CD4-positive, alpha-beta T cell (primary cell): ENCODE measurements around the gene SOX5. TPM values are rescaled to one million over a fixed set of nuclear protein-coding genes. Genes with fewer than 3 reads are reported as not detected.
"Not testable (repeated sequence)": the region's sequence is repeated elsewhere in the genome, so short reads cannot be mapped to it uniquely, and the experiment has no call there.

Experiments
- ATAC-seq: fragments of 200-7000 bp; cut with Tn5 transposase; one replicate; pipeline ENCODE4 v1.10.0; 2022; ENCODE audit warnings: mild to moderate bottlenecking; ENCODE audit not compliant: poor library complexity
- CTCF ChIA-PET: fragments of 350-600 bp; sonication (Branson Sonifier 250); formaldehyde crosslinking; loops from one replicate; lab custom pipeline; 2021; ENCODE audit warnings: antibody characterized with exemption, inconsistent platforms; lab: Charles Lee
- POLR2A ChIA-PET: fragments of 350-600 bp; sonication (Branson Sonifier 250); formaldehyde crosslinking; loops from one replicate; lab custom pipeline; 2021; ENCODE audit warnings: antibody characterized with exemption, inconsistent platforms; lab: Charles Lee
- DNase-seq, 14 experiments: peaks; one replicate each; pipeline ENCODE4 v3.0.0-alpha.2; 2013 to 2020; ENCODE audit warnings: mixed read lengths in 2 of 14
- H3K27ac ChIP-seq, 2 donors: one replicate each; pipeline versions ENCODE4 v1.5.1 to v1.7.0; 2013; ENCODE audit warnings: low read length in 2 of 2, low read depth in 1 of 2, mild to moderate bottlenecking in 1 of 2
- H3K27me3 ChIP-seq, 2 experiments: 1 replicate in 1 of 2; 2 replicates in 1 of 2; pipeline versions ENCODE4 v1.6.1 to v1.7.0; 2013; ENCODE audit warnings: low read length in 2 of 2, control low read depth in 1 of 2, mild to moderate bottlenecking in 1 of 2, moderate library complexity in 1 of 2; ENCODE audit not compliant: insufficient read depth in 2 of 2, control insufficient read depth in 1 of 2
- H3K36me3 ChIP-seq: one replicate; pipeline ENCODE4 v1.6.1; 2013; ENCODE audit warnings: low read length, control low read depth; ENCODE audit not compliant: insufficient read depth
- H3K4me1 ChIP-seq: one replicate; pipeline ENCODE4 v1.6.1; 2013; ENCODE audit warnings: low read length, control low read depth; ENCODE audit not compliant: insufficient read depth
- H3K4me3 ChIP-seq: one replicate; pipeline ENCODE4 v1.5.1; 2013; ENCODE audit warnings: mild to moderate bottlenecking, low read length, moderate library complexity
- H3K9me3 ChIP-seq, 2 experiments: 1 replicate in 1 of 2; 2 replicates in 1 of 2; pipeline versions ENCODE4 v1.6.1 to v1.7.0; 2013; ENCODE audit warnings: low read length in 2 of 2, mild to moderate bottlenecking in 2 of 2, control low read depth in 1 of 2, moderate library complexity in 1 of 2; ENCODE audit not compliant: control insufficient read depth in 1 of 2, insufficient read depth in 1 of 2
- H3K27ac Mint-ChIP-seq: one replicate; pipeline ENCODE4 v1.8.0; 2020; ENCODE audit warnings: mixed read lengths
- H3K27me3 Mint-ChIP-seq: one replicate; pipeline ENCODE4 v1.8.0; 2021; ENCODE audit warnings: mixed read lengths
- H3K36me3 Mint-ChIP-seq: one replicate; pipeline ENCODE4 v1.8.0; 2021; ENCODE audit warnings: low read depth, mixed read lengths
- H3K4me1 Mint-ChIP-seq: one replicate; pipeline ENCODE4 v1.8.0; 2021; ENCODE audit warnings: low read depth, mixed read lengths
- H3K4me3 Mint-ChIP-seq: one replicate; pipeline ENCODE4 v1.8.0; 2020; ENCODE audit warnings: mild to moderate bottlenecking, mixed read lengths
- H3K9me3 Mint-ChIP-seq: one replicate; pipeline ENCODE4 v1.8.0; 2020; ENCODE audit warnings: mixed read lengths
- CTCF ChIP-seq: fragments of 200-600 bp; IDR thresholded peaks from one replicate; pipeline ENCODE4 v1.8.0; 2022; ENCODE audit warnings: antibody characterized with exemption, mild to moderate bottlenecking
- intact Hi-C, 2 experiments: fragments of 100-400 bp; cut with DNase I in 1 of 2; cut with micrococcal nuclease in 1 of 2; formaldehyde crosslinking; loops; one replicate each; pipeline versions ENCODE4 v1.15.1 to v1.9.0; 2023 to 2025; cut with DNase I, micrococcal nuclease
- total RNA-seq, 174 experiments: library from RNA in 2 of 174; stranded (reverse) in 2 of 174; gene quantifications; one replicate each; pipeline ENCODE4 v1.2.3 and lab custom pipeline; 2021 to 2026

Gene SOX5
- total RNA-seq, 2 experiments from 2014 or later: not detected

DNA sequence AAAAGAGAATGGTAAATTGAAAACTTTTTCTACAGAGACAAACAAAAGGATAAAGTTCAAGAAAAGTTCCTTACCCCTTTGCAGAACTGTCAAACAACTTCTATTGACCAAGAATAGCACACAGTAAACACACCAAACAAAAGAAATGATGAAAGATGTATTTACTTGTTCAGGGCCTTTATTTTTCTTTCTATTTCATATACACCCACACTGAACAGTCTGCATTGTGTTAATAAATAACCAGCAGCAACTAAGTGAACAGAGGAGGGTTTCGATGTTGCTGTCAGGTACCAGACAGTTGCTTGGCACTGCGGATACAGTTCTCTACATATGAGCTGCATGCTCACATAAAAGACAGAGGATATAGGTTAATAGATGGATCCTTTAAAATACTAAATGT, 122.1 kb downstream of the SOX5 start:
- no peak overlapping the region for H3K27ac Mint-ChIP-seq
- no peaks in the 10 kb centered on the region for H3K4me1 Mint-ChIP-seq
- ATAC-seq: no peak

DNA sequence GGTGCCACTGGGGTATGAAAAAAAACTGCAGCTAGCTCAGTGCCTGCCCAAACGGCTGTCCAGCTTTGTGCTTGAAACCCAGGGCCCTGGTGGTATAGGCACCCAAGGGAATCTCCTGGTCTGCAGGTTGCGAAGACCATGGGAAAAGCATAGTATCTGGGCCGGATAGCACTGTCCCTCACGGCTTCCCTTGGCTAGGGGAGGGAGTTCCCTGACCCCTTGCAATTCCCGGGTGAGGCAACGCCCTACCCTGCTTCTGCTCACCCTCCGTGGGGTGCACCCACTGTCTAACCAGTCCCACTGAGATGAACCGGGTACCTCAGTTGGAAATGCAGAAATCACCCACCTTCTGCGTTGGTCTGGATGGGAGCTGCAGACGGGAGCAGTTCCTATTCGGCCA, 124.3 kb downstream of the SOX5 start:
- H3K36me3 ChIP-seq, H3K4me1 ChIP-seq, H3K4me3 Mint-ChIP-seq, H3K27me3 Mint-ChIP-seq, H3K27ac ChIP-seq, H3K4me1 Mint-ChIP-seq, H3K4me3 ChIP-seq, ATAC-seq, CTCF ChIA-PET, H3K9me3 Mint-ChIP-seq, H3K27ac Mint-ChIP-seq, DNase-seq, H3K27me3 ChIP-seq, intact Hi-C loops, H3K36me3 Mint-ChIP-seq, POLR2A ChIA-PET: not testable (repeated sequence)
- peaks cover 0 to 12% of the 10 kb centered on the region in 2 experiments for H3K9me3 ChIP-seq

More for the DNA sequence above, 122.1 kb downstream of the SOX5 start:
- Histone ChIP-seq H3K36me3 (no peaks in the 10 kb centered on the region), H3K27me3 (no peaks in the 10 kb centered on the region), H3K4me3 (no peak overlapping the region), H3K4me1 (no peaks in the 10 kb centered on the region), H3K27ac (no peak overlapping the region), H3K9me3 (peaks cover 0 to 12% of the 10 kb centered on the region in 2 experiments)
- intact Hi-C loops: no loop called here
- ChIA-PET CTCF (no interaction called here), POLR2A (no interaction called here)
- Mint-ChIP-seq H3K36me3 (no peaks in the 10 kb centered on the region), H3K27me3 (no peaks in the 10 kb centered on the region), H3K4me3 (no peak overlapping the region), H3K9me3 (no peaks in the 10 kb centered on the region)
- no peak for TF ChIP-seq CTCF
- no peak for DNase-seq

- Mint-ChIP-seq H3K4me1 (no peaks in the 10 kb centered on the region), H3K27ac (no peak overlapping the region), H3K27me3 (no peaks in the 10 kb centered on the region), H3K36me3 (no peaks in the 10 kb centered on the region), H3K9me3 (no peaks in the 10 kb centered on the region), H3K4me3 (no peak overlapping the region)
- ChIA-PET CTCF (no interaction called here), POLR2A (no interaction called here)
- no peak overlapping the region for H3K4me3 ChIP-seq
- no peak overlapping the region for H3K27ac ChIP-seq
- no peaks in the 10 kb centered on the region for H3K27me3 ChIP-seq
- ATAC-seq: no peak
- TF ChIP-seq CTCF: no peak
- H3K4me1 ChIP-seq: no peaks in the 10 kb centered on the region
- H3K36me3 ChIP-seq: no peaks in the 10 kb centered on the region
- intact Hi-C loops: no loop called here
- DNase-seq: peak in 1 of 14 experiments; percentile 4
- H3K9me3 ChIP-seq: peaks cover 0 to 12% of the 10 kb centered on the region in 2 experiments
Measured at GRCh38 chr12:23824358-23824757, 125.1 kb downstream of the SOX5 start.

- intact Hi-C loops, H3K4me3 Mint-ChIP-seq, H3K36me3 Mint-ChIP-seq, CTCF ChIA-PET, H3K27ac Mint-ChIP-seq, H3K27ac ChIP-seq, DNase-seq, H3K4me1 ChIP-seq, H3K36me3 ChIP-seq, ATAC-seq, H3K4me1 Mint-ChIP-seq, H3K9me3 Mint-ChIP-seq, POLR2A ChIA-PET, H3K27me3 ChIP-seq, H3K4me3 ChIP-seq, H3K27me3 Mint-ChIP-seq: not testable (repeated sequence)
- peaks cover 0 to 12% of the 10 kb centered on the region in 2 experiments for H3K9me3 ChIP-seq
Measured at GRCh38 chr12:23822883-23823282, 126.6 kb downstream of the SOX5 start.
